GM10266 (cell line): Measurements from ENCODE around the gene OSBPL9.

ENCODE experiments used
- DNase-seq: peaks from one replicate; pipeline ENCODE4 v3.0.0; 2012; ENCODE audit errors: extremely low spot score
- CTCF ChIP-seq: IDR thresholded peaks from 2 replicates; pipeline ENCODE4 v1.5.1; 2012; ENCODE audit warnings: mild to moderate bottlenecking, low read depth; ENCODE audit not compliant: control insufficient read depth, insufficient read depth; ENCODE audit errors: missing control alignments

Gene OSBPL9

GRCh38 chr1:51636191-51636590 is 19.3 kb downstream of the OSBPL9 start:
- no peak for TF ChIP-seq CTCF
- DNase-seq: no peak

GRCh38 chr1:51636764-51637522 is 20.1 kb downstream of the OSBPL9 start:
- no peak for DNase-seq
- TF ChIP-seq CTCF: no peak

- no peak for DNase-seq
- TF ChIP-seq CTCF: no peak
These were observed 21.5 kb downstream of the OSBPL9 start for GRCh38 chr1:51638350-51638749.

- TF ChIP-seq CTCF: no peak
- DNase-seq: no peak
These were observed 22.8 kb downstream of the OSBPL9 start for GRCh38 chr1:51639694-51640093.

GRCh38 chr1:51641096-51641495 is 24.2 kb downstream of the OSBPL9 start:
- no peak for TF ChIP-seq CTCF
- DNase-seq: no peak

GRCh38 chr1:51642739-51643142 is 25.8 kb downstream of the OSBPL9 start:
- DNase-seq: no peak
- TF ChIP-seq CTCF: no peak

- DNase-seq: no peak
- no peak for TF ChIP-seq CTCF
These were observed 26.5 kb downstream of the OSBPL9 start for GRCh38 chr1:51643362-51643761.
